WERI-Rb-1 (cell line): ENCODE measurements around the gene DGCR8.

ENCODE experiments used
- DNase-seq: peaks from one replicate; pipeline ENCODE4 v3.0.0-alpha.2; 2020
- H3K27ac ChIP-seq: fragments of 250-450 bp; sonication (Bioruptor Pico); 2 replicates; pipeline ENCODE4 v1.5.1; 2020; ENCODE audit warnings: mild to moderate bottlenecking, moderate library complexity
- H3K27me3 ChIP-seq: fragments of 250-450 bp; sonication (Bioruptor Pico); 2 replicates; pipeline ENCODE4 v1.5.1; 2021; ENCODE audit warnings: mild to moderate bottlenecking, low read depth, moderate library complexity; ENCODE audit not compliant: insufficient read depth, severe bottlenecking
- H3K36me3 ChIP-seq: fragments of 250-450 bp; sonication (Bioruptor Pico); 2 replicates; pipeline ENCODE4 v1.5.1; 2020; ENCODE audit warnings: mild to moderate bottlenecking, moderate library complexity
- H3K4me3 ChIP-seq: 2 replicates; pipeline ENCODE4 v1.5.1; 2011; ENCODE audit warnings: low read depth, mild to moderate bottlenecking, control low read depth, low read length
- H3K9me3 ChIP-seq: fragments of 250-450 bp; sonication (Bioruptor Pico); 2 replicates; pipeline ENCODE4 v1.5.1; 2021; ENCODE audit warnings: mild to moderate bottlenecking, moderate library complexity; ENCODE audit not compliant: severe bottlenecking
- CTCF ChIP-seq: IDR thresholded peaks from 2 replicates; pipeline ENCODE4 v1.5.1; 2011; ENCODE audit warnings: low read depth, mild to moderate bottlenecking, control low read depth, inconsistent platforms, low read length

The DGCR8 gene

GRCh38 chr22:20133930-20134549 is 54.0 kb downstream of the DGCR8 start:
- Histone ChIP-seq H3K27me3 (no peaks in the 10 kb centered on the region), H3K9me3 (no peaks in the 10 kb centered on the region), H3K27ac (no peak overlapping the region), H3K36me3 (no peaks in the 10 kb centered on the region), H3K4me3 (no peak overlapping the region)
- TF ChIP-seq CTCF = no peak
- DNase-seq = no peak

- Histone ChIP-seq H3K27ac (no peak overlapping the region), H3K36me3 (no peaks in the 10 kb centered on the region; the same call in 1 of the 2 replicates), H3K9me3 (no peaks in the 10 kb centered on the region), H3K4me3 (no peak overlapping the region), H3K27me3 (no peaks in the 10 kb centered on the region)
- DNase-seq = no peak
- no peak for TF ChIP-seq CTCF
These were observed 55.2 kb downstream of the DGCR8 start for GRCh38 chr22:20135265-20135664.

GRCh38 chr22:20135806-20136602 is 56.0 kb downstream of the DGCR8 start:
- H3K4me3 ChIP-seq = no peak overlapping the region
- no peaks in the 10 kb centered on the region for H3K27me3 ChIP-seq
- no peak for TF ChIP-seq CTCF
- no peaks in the 10 kb centered on the region; the same call in 1 of the 2 replicates for H3K36me3 ChIP-seq
- H3K27ac ChIP-seq = no peak overlapping the region
- H3K9me3 ChIP-seq = no peaks in the 10 kb centered on the region
- no peak for DNase-seq

- DNase-seq = no peak
- Histone ChIP-seq H3K36me3 (no peaks in the 10 kb centered on the region; the same call in 1 of the 2 replicates), H3K4me3 (no peak overlapping the region), H3K27me3 (no peaks in the 10 kb centered on the region), H3K9me3 (no peaks in the 10 kb centered on the region), H3K27ac (no peak overlapping the region)
- no peak for TF ChIP-seq CTCF
These were observed 56.5 kb downstream of the DGCR8 start for GRCh38 chr22:20136603-20136873.

GRCh38 chr22:20137113-20137512 is 57.1 kb downstream of the DGCR8 start:
- Histone ChIP-seq H3K27ac (no peak overlapping the region), H3K27me3 (no peaks in the 10 kb centered on the region), H3K4me3 (no peak overlapping the region), H3K9me3 (no peaks in the 10 kb centered on the region), H3K36me3 (no peaks in the 10 kb centered on the region; the same call in 1 of the 2 replicates)
- no peak for TF ChIP-seq CTCF
- no peak for DNase-seq
